Measurements from ENCODE around the gene BRD7. TPM values are rescaled to one million over a fixed set of nuclear protein-coding genes. Genes with fewer than 3 reads are reported as not detected.

Gene BRD7
- total and polyA plus RNA-seq, 2 of the 13 experiments (the other 11 are each of a cell fraction or from before 2014, with no cell fraction given) = 82.3 to 149 TPM

- TF ChIP-seq ZNF318 (CRISPR knock-in tag; IDR thresholded peaks at IDR 0.05) (0 out of 2 replicates have a peak, but pooled peaks have one; percentile 48), ZXDC (CRISPR knock-in tag; IDR thresholded peaks at IDR 0.05) (no peak), ZNF251 (CRISPR knock-in tag; IDR thresholded peaks at IDR 0.05) (no peak), ZNF280D (CRISPR knock-in tag; IDR thresholded peaks at IDR 0.05) (no peak), RFXANK (CRISPR knock-in tag; IDR thresholded peaks at IDR 0.05) (no peak), ZNF160 (CRISPR knock-in tag; IDR thresholded peaks at IDR 0.05) (no peak), ZNF678 (CRISPR knock-in tag; IDR thresholded peaks at IDR 0.05) (no peak), ZNF451 (CRISPR knock-in tag; IDR thresholded peaks at IDR 0.05) (0 out of 2 replicates have a peak, but pooled peaks have one; percentile 20), PHF20 (CRISPR knock-in tag; IDR thresholded peaks at IDR 0.05) (no peak), ZBTB42 (CRISPR knock-in tag; IDR thresholded peaks at IDR 0.05) (peak; percentile 95), NR0B2 (CRISPR knock-in tag; IDR thresholded peaks at IDR 0.05) (no peak)
These were observed 71.3 kb downstream of the BRD7 start (continued) for GRCh38 chr16:50297301-50298074.

All from HepG2 (cell line).